Activated effector memory CD4-positive, alpha-beta T cell treated with anti-CD3 and anti-CD28 coated beads, Interleukin-2, amount 50 U/mL, for 16 hours (primary cell): ENCODE data around the gene NOL6.

Experiments
- DNase-seq: peaks from one replicate; pipeline ENCODE4 v3.0.0-alpha.2; 2020

NOL6 gene

DNA sequence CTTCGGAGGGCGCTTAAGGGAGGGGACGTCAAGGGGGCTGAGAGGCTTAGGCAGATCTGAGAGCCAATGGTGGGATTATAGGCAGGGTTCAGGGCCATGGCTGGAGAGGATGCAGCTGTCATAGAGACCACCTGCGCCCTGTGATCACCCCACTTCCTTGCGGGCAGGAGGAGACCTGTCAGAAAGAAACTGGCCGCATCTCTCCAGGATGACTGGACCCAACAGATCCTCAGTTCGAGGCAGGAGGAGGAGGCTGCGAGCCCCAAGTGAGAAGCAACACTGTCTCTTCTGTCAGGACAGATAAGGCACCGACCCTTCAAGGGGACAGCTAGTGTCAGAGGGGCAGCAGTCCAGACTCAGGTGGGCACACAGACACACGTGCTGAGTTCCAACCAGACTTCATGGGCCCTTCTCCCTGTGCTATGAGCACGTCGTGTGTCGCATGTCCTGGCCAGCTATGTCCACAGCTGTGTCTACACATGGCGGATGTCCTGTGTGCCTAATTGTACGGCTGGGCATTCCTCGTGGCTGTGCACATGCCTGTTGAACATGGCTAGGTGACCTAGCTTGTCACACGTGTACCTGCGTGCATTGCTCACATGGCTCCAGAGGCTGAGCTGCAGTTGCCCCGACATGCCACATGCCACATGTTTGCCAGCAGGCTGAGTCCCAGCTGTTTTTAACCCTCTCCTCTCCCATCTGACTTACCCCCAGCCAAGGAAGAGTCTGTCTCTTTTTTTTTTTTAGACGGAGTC lies 25.7 kb downstream of the NOL6 start:
- DNase-seq, result no peak

DNA sequence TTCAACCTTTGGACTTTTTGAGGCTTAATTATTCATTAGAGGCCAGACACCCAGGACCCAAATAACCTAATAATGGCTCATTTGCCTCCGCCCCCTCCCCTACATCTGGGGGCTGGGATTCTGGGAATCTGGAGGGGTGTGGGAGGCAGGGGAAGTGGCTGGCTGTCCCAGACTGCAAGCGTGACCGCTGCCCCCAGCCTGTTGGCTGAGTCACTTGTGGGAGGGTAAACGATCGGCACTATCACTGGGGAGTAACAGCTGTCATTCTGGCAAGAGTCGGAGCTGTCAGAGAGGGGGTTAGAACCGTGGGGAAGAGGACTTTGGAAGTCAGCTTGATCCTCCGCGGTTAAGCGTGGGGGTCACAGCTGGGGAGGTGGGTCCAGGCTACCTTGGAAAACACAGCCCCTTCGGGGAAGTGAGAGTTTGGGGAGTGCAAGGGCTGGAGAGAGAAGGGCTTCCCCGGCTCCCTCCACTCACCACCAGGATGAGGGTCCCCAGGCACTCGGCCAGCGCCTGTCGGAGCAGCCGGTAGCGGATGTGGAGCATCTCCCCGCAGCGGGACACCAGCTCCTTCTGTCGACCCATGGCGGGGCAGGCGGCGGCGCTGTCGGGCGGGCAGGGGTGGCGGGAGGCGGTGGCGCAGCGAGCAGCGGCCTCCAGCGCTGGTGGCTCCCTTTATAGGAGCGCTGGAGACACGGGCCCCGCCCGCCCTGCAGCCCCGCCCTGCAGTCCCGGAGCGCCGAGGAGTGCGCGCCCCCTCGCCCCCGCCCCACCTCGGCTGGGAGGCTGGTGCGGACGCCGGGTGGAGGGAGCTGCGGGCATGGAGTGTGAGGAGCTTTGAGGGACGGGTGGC lies 26.6 kb downstream of the NOL6 start, which contains the start of gene AQP3:
TSS of gene AQP3 (minus strand) at position 648 of the 853 bp plus-strand sequence. CDS start at position 585, 63 bp downstream.
- DNase-seq, result peak; percentile 91

DNA sequence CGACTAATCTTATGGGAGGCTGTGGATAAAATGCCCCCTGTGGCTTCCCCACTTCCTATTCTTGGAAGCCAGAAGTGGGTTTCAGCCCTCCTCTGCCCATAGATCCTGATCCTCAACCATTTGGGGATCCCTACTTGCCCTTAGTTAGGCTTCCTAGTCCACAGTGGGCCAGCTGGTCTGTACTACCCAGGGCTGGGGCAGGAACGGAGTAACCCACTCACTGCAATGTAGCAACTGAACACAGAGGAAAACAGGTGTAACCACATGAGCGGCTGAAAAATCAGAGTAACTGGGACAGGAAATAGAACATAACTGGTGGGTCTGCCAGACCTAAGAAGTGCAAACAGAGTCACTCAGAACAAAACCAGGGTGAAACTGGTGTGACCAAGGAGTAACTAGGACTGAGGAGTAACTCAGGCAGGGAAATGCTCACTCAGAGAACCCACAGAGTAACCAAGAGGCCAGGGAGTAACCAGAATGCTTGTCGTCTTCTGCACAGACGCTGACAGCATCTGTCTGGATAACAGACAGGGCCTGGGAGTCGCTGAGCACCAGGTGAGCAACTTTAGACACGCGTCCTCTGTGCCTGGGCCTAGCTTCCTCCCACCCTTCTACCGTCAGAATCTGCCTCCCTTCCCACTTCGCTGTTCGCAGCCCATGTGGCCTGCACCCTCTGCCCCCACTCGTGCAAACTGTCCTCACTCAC lies 27.3 kb downstream of the NOL6 start:
- peak; percentile 81 for DNase-seq

DNA sequence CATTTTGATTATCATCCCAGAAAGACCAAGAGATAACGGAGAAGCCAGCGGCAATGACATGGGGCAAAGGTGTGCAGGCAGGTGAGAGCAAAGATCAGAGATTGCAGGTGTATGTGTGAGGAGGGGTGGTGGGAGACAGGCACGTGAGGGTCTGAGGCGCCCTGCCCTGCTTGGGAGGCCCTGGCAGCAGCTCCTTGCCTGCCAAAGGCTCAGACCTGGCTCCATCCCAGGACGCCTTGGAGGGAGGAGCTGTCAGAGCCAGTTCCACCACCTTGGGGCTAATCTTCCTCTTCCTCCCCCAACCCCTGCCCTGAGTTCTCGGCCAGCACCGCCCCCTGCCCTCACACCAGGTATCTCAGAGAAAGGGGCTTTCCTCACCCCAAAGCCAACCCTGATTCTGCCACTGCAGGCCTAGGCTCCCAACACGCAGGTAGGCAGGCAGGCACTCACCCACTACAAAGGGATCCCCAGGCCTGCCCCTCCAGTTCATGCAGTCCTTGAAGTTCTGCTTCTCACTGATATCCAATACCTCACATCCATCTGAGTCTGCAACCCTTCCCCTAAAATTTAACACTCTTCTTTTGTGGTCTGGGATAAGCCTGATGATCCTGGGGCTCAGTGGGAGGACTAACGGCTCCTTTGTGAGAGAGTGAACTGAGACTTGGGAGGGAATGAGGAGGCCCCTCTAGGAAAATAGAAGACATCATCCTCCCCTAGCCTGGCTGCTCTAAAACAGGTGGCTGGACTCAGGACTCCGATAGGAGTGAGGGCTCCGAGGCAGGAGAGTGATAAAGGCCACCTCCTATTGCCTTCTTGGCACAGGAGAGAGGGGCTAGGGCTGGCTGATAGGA lies 28.1 kb downstream of the NOL6 start:
- peak; percentile 71 for DNase-seq

DNA sequence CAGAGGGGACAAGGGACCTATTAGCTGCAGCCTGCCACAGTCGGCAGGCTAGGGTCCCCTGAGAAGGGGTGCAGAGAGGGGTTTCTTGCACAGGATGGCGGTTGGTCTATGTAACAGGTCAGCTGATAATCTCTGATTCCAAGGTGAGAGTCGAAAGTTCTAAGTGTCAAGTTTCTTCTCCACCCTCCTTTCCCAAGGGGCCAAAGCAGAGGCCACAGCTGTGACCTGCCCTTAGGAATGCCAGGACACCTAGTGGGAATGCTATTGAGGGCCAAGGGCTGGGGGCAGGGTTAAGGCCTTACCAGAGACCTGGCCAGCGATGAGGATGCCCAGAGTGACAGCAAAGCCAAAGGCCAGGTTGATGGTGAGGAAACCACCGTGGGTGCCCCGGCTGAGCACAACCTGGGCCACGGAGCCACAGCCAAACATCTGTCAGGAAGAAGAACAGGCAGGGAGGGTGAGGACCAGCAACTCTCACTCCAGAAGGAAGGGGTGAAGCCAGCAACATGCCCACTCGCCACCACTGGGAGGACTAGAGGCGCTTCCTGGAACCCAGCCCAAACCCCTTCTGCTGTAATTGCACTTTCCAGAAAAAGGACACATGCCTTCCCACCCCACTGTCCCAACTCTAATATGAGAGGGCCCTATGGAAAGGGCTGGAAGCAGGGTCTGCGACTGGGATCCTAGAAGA lies 30.1 kb downstream of the NOL6 start:
- DNase-seq, result no peak

DNA sequence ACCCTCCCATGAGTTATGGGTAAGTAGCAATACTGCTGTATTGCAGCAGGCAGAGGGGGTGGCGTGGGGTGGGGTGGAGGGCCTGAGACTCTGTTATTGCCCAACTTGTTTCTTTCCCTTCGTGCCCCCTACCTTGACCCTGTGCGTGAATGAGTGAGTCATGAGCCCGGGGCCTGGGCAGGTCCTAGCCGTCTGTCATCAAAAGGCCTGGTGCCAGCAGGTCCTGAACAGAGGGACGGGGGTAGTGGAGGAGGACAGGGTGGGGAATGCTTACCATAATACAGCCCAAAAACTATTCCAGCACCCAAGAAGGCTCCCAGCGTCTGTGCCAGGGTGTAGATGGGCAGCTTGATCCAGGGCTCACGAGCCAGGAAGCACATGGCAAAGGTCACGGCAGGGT lies 30.7 kb downstream of the NOL6 start:
- no peak for DNase-seq

DNA sequence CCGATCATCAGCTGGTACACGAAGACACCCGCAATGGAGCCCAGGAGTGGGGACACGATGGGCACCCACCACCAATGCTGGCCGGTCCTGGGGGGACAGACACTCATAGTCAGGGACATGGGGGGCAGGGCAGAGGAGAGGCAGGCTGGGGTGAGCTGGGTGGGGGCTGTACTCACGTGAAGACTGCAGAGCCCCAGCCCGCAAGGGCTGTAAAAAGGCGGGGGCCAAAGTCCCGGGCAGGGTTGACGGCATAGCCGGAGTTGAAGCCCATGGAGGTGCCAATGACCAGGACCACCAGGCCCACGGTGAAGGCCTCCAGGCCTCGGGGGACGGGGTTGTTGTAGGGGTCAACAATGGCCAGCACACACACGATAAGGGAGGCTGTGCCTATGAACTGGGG lies 31.6 kb downstream of the NOL6 start:
- DNase-seq, result no peak

DNA sequence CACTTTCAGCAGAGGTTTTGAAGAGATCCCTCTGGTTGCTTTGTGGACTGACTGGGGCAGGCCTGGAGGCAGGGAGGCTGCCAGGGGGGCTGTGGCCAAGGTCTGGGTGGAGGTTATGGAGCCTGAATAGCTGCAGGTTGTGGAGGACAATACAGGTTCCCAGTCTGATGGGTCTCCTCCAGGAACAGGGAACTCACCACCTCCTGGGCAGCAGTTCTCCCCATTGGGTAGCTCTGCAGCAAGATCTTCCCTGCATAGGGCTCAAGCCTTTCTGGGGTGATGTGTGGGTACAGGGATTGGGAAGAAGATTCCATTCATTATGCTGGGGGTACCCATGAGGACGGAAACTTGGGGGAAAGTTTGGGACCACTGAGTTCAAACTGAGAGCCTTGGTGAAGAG lies 33.1 kb downstream of the NOL6 start:
- no peak for DNase-seq

DNA sequence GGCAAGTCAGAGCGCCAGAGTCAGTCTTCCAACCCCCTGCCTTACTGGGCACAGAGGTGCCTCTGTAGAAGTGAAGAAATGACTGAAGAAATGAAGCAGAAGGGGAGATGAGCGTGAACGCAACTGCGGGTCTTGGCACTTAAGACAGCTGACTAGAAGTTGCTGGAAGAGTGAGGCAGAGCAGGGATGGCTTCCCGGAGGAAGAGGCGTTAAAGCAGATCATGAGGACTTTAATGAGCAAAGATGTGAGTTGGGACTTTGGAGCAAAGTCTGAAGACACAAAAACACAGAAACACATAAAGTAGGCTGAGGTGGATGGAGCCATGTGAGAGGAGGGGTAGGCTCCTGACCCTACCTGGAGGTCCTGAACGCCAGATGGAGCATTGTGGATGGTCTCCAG lies 33.5 kb downstream of the NOL6 start:
- DNase-seq, result no peak

DNA sequence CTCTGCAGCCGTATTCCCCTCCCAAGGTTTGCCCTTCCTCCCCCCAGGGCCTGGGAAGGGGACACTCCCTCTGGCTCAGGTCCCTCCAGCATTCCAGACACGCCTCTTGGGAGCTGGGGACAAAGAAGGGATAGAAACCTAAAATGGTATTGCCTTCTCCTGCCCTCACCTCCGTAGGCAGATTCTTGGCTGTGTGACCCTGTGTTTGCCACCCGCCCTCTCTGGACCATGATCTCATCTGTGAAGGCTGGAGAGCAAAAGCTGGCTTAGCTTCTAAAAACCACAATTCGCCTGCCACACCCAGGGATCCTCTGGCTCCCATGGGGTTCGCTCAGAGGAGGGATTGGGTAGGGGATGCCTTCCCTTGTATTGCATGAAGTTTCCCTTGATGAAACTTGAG lies 34.0 kb downstream of the NOL6 start:
- DNase-seq, result no peak

DNA sequence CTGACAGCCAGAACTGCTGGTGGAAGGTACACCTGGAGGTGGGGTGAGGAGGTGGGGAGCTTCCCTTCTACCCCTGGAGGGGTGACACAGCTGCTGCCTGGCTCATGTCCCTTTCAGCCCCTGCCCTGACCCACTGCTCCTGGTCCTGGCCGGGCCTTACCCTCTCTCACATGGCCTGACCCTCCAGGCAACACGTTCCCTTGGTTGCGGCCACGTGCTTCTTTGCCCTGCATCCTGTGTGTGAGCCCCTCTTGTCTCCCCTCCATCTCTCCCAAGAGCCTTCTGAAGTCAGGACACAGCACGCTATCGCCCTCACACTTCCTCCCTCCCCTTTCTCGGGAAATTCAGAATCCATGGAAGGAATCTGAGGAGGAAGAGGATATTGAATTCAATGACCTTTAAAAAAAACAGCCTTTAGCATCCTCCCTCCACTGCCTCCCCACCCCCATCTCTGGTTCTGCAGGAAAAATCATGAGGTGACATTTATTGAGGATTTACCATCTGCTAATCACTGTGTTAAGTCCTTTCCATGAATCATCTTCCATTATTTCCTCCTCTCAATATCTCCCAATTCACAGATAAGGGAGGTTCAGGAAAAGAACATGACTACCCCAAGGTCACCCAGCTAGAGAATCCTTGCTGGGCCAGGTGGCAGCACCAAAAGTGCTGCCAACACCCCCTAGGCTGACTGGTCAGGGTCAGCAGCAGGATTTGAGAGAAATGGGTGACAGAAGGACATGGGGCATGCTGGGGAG lies 34.6 kb downstream of the NOL6 start:
- no peak for DNase-seq

DNA sequence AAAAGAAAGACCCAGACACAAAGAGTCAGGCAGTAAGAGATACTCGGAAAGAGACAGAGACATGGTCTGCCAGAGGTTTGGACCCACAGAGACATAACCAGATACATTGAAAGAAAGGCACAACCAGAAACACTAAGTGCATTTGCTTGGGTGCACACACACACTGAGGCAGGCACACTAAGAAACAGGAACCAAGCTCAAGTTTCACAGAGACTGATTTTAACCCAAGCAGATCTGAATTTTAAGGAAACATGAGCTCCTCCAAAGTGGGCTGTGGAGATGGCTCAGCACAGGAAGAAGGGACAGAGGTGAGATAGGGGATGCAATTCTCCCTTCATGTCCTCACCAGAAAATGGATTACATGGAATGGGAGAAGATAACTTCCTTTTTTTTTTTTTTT lies 35.8 kb downstream of the NOL6 start:
- no peak for DNase-seq

DNA sequence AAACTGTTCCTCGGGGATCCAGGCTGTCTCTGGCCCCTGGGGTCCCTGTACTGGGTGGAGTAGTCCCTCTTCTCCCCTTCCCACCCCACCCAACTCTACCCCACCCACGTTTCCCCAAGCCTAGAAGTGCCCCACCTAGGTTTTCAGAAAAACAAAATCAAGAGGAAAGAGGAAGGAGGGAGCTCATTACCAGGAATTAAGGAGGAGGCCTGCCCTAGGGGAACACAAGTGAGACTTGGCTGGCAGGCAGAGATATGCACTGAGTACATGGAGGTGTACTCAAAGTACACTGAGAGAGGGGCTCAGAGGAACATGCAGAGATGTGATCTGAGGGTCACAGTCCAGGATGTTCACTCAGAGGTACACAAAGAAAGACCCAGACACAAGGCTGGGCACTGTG lies 36.5 kb downstream of the NOL6 start:
- no peak for DNase-seq

DNA sequence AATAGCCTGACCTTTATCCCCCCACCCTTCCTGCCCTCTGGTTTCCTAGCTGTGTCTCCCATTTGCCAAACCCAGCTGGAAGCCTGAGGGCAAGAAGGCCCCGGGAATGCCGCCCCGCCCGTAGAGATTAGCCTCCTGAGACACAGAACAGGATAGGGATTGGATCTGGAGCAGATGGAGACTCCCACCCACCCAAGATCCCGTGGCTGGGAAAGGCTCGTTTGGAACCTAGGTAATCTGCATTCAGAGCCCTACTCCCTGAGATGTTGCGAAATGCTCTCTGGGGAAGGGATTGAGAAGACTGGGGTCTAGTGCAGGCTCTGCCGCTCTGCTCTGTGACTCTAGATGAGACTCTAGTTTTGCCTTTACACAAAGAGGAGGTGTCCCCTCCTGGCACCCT lies 37.3 kb downstream of the NOL6 start:
- DNase-seq, result no peak

DNA sequence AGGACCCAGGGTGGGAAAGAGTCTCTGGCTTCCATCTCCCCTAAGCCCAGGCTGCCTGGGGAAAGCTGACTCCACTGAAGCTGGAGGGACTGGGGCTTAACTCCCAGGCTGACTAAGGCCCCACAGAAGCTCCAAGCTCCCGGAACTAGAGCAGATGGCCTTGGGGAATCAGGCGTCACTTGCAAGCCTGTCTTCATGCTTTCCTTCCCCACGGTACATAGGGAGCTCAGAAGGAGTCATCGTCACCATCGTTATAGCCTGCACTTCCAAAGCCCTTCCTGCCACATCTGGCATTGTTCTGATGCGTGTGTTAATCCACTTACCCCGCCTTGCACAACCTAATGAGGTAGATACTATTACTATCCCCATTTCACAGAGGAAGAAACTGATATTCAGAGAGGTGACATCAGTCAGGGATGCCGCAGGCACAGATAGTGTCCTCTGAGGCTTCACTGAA lies 37.9 kb downstream of the NOL6 start:
- DNase-seq, result no peak

DNA sequence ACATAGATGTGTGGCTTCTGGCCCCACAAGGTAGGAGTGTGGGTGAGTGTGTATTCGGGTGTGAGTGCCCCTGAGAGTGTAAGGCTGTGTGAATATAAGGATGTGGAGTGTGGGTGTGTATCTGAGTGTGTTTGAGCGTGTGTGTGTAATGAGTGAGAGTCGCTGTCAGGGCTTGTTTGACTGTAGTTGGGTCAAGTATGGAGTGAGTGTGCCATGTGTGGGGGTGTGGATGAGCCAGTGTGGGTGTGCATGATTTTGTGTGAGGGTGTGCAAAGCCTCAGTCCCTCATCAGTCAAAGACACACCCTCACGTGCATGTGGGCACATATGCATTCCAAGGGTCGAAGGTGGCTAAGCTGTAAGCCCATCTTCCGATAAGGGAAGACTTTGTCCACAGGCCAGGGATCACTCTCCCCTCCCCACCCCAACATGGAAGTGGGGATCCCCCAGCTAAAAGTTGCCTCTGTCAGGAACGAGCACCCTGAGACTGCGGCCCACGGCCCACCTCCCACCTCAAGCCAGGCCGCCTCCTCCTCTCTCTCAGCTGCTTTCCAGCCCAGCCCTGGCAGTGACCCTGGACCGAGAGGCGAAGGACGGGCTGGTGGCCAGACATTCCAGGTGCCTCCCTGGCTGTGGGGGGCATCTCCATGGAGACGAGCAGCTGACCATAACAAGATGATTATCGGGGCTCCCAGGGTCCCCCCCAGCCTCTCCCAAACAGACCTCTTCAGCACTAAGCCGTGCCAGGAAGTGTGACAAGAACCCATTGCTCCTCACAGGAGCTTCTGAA lies 39.2 kb downstream of the NOL6 start:
- DNase-seq, result no peak

DNA sequence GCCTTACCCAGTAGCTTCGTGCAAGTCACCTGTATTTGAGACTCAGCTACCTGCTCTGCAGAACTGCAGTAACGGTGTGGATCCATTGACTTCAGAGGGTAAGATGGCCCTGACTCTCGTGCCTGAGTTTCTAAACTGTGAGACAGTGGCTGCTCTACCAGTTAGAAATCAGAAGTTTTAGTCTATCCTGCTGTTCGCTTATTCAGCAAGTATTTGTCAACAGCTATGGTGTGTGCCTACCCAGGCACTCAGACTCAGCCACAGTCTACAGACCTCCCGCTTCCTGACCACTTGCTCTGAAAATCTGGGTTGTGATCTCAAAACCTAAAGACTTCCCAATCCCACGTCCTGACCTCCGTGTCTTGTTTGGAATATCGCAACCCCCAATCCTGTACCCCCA lies 39.9 kb downstream of the NOL6 start:
- DNase-seq, result no peak

DNA sequence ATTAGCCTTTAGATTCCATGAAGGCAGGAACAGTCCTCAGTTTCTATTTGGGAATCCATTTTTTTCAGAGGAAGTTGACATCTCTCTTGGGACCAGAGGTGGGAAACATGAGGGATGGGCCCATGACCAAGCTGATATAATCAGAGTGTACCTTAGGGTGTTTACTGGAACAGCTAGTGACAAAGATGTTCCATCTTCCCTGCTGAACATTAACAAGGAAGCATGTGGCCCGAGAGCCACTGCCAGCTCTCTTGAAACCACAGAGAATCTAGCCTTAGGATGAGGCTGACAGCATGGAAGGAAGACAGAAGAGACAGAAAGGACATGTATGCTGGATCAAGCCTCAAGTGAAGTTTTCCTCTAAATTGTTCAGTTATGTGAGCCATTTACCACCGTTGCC lies 42.3 kb downstream of the NOL6 start:
- DNase-seq, result no peak

DNA sequence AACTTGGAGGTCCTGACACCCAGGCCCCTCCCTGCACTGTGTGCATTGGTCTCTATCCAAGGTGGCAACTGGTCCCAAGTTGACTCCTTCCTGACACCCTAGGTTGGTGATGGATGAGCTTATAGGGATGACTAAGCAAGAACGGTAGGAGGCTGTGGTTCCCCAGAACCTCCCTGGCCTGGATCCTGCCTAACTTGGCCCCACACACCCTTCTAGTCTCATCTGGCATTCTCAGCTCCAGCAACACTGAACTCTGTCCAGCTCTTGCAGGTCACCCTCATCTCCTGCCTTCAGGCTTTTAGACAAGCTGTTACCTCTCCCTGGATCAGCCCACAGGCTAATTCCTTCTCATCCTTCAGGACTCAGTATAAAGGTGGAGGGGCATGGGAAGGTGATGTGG lies 42.8 kb downstream of the NOL6 start:
- DNase-seq, result no peak

DNA sequence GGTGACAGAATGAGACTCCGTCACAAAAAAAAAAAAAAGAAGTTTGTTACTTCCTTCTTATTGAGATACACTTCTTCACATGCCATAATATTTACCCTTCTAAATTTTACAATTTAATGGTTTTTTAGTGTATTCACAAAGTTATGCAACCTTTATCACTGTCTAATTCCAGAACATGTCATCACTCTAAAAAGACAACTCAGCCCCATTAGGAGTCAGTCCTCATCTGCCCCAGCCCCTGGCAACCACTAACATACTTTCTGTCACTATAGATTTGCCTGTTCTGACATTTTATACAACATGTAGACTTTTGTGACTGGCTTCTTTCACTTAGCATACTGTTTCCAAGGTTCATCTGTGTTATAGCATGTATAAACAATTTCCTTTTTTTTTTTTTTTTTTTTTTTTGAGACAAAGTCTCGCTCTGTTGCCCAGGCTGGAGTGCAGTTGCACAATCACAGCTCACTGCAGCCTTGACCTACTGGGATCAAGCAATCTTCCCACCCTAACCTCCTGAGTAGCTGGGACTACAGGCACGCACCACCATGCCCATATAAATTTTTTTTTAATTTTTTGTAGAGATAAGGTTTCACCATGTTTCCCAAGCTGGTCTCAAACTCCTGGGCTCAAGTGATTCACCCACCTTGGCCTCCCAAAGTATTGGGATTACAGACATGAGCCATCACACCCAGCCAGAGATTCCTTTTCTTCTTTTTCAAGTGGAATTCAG lies 44.3 kb downstream of the NOL6 start:
- DNase-seq, result no peak
